Activated T-helper 1 cell treated with anti-CD3 and anti-CD28 coated beads, Interleukin-12 subunit alpha, Interleukin-12 subunit beta, Interleukin-2, Interleukin-4 antibody, amounts not matched to agents 30 ng/mL and 10 ng/mL and 1 ng/mL, durations not matched to agents 14 hours and 24 hours and 36 hours (primary cell): ENCODE measurements around the gene IGFLR1. TPM values are rescaled to one million over a fixed set of nuclear protein-coding genes. Genes with fewer than 3 reads are reported as not detected.

Experiments
- DNase-seq: peaks from one replicate; pipeline ENCODE4 v3.0.0; 2021; ENCODE audit warnings: low spot score
- H3K27ac Mint-ChIP-seq: one replicate; pipeline ENCODE4 v1.8.0; 2021; ENCODE audit warnings: mild to moderate bottlenecking, mixed read lengths
- H3K27me3 Mint-ChIP-seq: one replicate; pipeline ENCODE4 v1.8.0; 2022; ENCODE audit warnings: mild to moderate bottlenecking, moderate library complexity, mixed read lengths; ENCODE audit not compliant: insufficient read depth
- H3K36me3 Mint-ChIP-seq: one replicate; pipeline ENCODE4 v1.8.0; 2021; ENCODE audit warnings: low read depth, mixed read lengths
- H3K4me1 Mint-ChIP-seq: one replicate; pipeline ENCODE4 v1.8.0; 2021; ENCODE audit warnings: low read depth, mixed read lengths
- H3K4me3 Mint-ChIP-seq: one replicate; pipeline ENCODE4 v1.8.0; 2021; ENCODE audit warnings: mild to moderate bottlenecking, moderate library complexity, mixed read lengths
- H3K9me3 Mint-ChIP-seq: one replicate; pipeline ENCODE4 v1.8.0; 2021; ENCODE audit warnings: mixed read lengths
- intact Hi-C: fragments of 100-400 bp; cut with micrococcal nuclease; formaldehyde crosslinking; loops from one replicate; pipeline ENCODE4 v1.15.1; 2024
- total RNA-seq: library from RNA; stranded (reverse); gene quantifications from 2 replicates; pipeline ENCODE4 v1.2.3, GENCODE V29; 2022

Gene IGFLR1
- total RNA-seq, 1 donor from 2014 or later: 105 TPM

GRCh38 chr19:35783469-35784434, 41.5 kb upstream of the IGFLR1 start:
- Mint-ChIP-seq H3K9me3 (no peaks in the 10 kb centered on the region), H3K27ac (no peak overlapping the region), H3K36me3 (peaks cover 7% of the 10 kb centered on the region), H3K4me1 (no peaks in the 10 kb centered on the region), H3K4me3 (no peak overlapping the region), H3K27me3 (no peaks in the 10 kb centered on the region)
- no peak for DNase-seq
- intact Hi-C loops: no loop called here

GRCh38 chr19:35782589-35782988, 40.3 kb upstream of the IGFLR1 start:
- Mint-ChIP-seq H3K4me1 (peaks cover 4% of the 10 kb centered on the region), H3K27ac (no peak overlapping the region), H3K9me3 (no peaks in the 10 kb centered on the region), H3K27me3 (no peaks in the 10 kb centered on the region), H3K36me3 (peaks cover 9% of the 10 kb centered on the region), H3K4me3 (no peak overlapping the region)
- intact Hi-C loops: no loop called here
- DNase-seq: no peak

GRCh38 chr19:35781650-35782049, 39.4 kb upstream of the IGFLR1 start:
- intact Hi-C loops: no loop called here
- no peak for DNase-seq
- Mint-ChIP-seq H3K4me3 (no peak overlapping the region), H3K36me3 (peaks cover 9% of the 10 kb centered on the region), H3K9me3 (no peaks in the 10 kb centered on the region), H3K27me3 (no peaks in the 10 kb centered on the region), H3K4me1 (peaks cover 11% of the 10 kb centered on the region), H3K27ac (no peak overlapping the region)

- Mint-ChIP-seq H3K4me3 (no peak overlapping the region), H3K36me3 (peaks cover 7% of the 10 kb centered on the region), H3K9me3 (no peaks in the 10 kb centered on the region), H3K27me3 (no peaks in the 10 kb centered on the region), H3K4me1 (peaks cover 19% of the 10 kb centered on the region), H3K27ac (no peak overlapping the region)
- no peak for DNase-seq
- intact Hi-C loops: no loop called here
Observed at GRCh38 chr19:35780717-35781116, 38.5 kb upstream of the IGFLR1 start.

GRCh38 chr19:35780058-35780457, 37.8 kb upstream of the IGFLR1 start:
- intact Hi-C loops: no loop called here
- Mint-ChIP-seq H3K36me3 (peaks cover 7% of the 10 kb centered on the region), H3K27me3 (no peaks in the 10 kb centered on the region), H3K9me3 (no peaks in the 10 kb centered on the region), H3K4me3 (no peak overlapping the region), H3K27ac (no peak overlapping the region), H3K4me1 (peaks cover 19% of the 10 kb centered on the region)
- no peak for DNase-seq

GRCh38 chr19:35779033-35779432, 36.8 kb upstream of the IGFLR1 start:
- H3K27me3 Mint-ChIP-seq: no peaks in the 10 kb centered on the region
- H3K4me1 Mint-ChIP-seq: peaks cover 29% of the 10 kb centered on the region
- intact Hi-C loops: no loop called here
- no peak overlapping the region for H3K4me3 Mint-ChIP-seq
- DNase-seq: no peak
- peaks cover 7% of the 10 kb centered on the region for H3K36me3 Mint-ChIP-seq
- H3K9me3 Mint-ChIP-seq: no peaks in the 10 kb centered on the region
- H3K27ac Mint-ChIP-seq: no peak overlapping the region

GRCh38 chr19:35777961-35778360, 35.7 kb upstream of the IGFLR1 start:
- Mint-ChIP-seq H3K4me1 (peaks cover 29% of the 10 kb centered on the region), H3K27me3 (no peaks in the 10 kb centered on the region), H3K4me3 (peak overlapping the region; percentile 54), H3K27ac (no peak overlapping the region), H3K9me3 (no peaks in the 10 kb centered on the region), H3K36me3 (peaks cover 2% of the 10 kb centered on the region)
- intact Hi-C loops: no loop called here
- no peak for DNase-seq

- Mint-ChIP-seq H3K9me3 (no peaks in the 10 kb centered on the region), H3K4me1 (peaks cover 29% of the 10 kb centered on the region), H3K27me3 (no peaks in the 10 kb centered on the region), H3K36me3 (peaks cover 2% of the 10 kb centered on the region), H3K27ac (peak overlapping the region; percentile 8), H3K4me3 (peak overlapping the region; percentile 85)
- intact Hi-C loops: no loop called here
- no peak for DNase-seq
Observed at GRCh38 chr19:35777086-35777841, 35.0 kb upstream of the IGFLR1 start.

GRCh38 chr19:35776102-35776788, 34.0 kb upstream of the IGFLR1 start:
- H3K9me3 Mint-ChIP-seq: no peaks in the 10 kb centered on the region
- H3K36me3 Mint-ChIP-seq: peaks cover 2% of the 10 kb centered on the region
- intact Hi-C loops: no loop called here
- H3K27me3 Mint-ChIP-seq: no peaks in the 10 kb centered on the region
- peak overlapping the region; percentile 61 for H3K27ac Mint-ChIP-seq
- H3K4me1 Mint-ChIP-seq: peaks cover 29% of the 10 kb centered on the region
- DNase-seq: no peak
- H3K4me3 Mint-ChIP-seq: peak overlapping the region; percentile 85

- Mint-ChIP-seq H3K27ac (peak within 1 kb of the TSS; percentile 61), H3K36me3 (peaks cover 2% of the 10 kb centered on the region), H3K4me3 (peak within 1 kb of the TSS; percentile 85), H3K4me1 (peaks cover 29% of the 10 kb centered on the region), H3K27me3 (no peaks in the 10 kb centered on the region), H3K9me3 (no peaks in the 10 kb centered on the region)
- DNase-seq: peak; percentile 99
- intact Hi-C loops: loop anchor here (1.0 to 2.0 kb wide), 9 partner anchors 17 to 131 kb away; partner anchors contain the start of genes LIN37, PROSER3, PSENEN and U2AF1L4
Observed at GRCh38 chr19:35775298-35776101, 33.2 kb upstream of the IGFLR1 start, which contains the start of gene ARHGAP33. TSS of gene ARHGAP33 (plus strand) at chr19:35775564. CDS start at chr19:35775659, 95 bp downstream.

- Mint-ChIP-seq H3K27ac (peak overlapping the region; percentile 31), H3K4me1 (peaks cover 29% of the 10 kb centered on the region), H3K27me3 (no peaks in the 10 kb centered on the region), H3K9me3 (no peaks in the 10 kb centered on the region), H3K4me3 (peak overlapping the region; percentile 81), H3K36me3 (peaks cover 2% of the 10 kb centered on the region)
- DNase-seq: no peak
- intact Hi-C loops: loop anchor here (1.0 to 2.0 kb wide), 9 partner anchors 17 to 131 kb away; partner anchors contain the start of genes LIN37, PROSER3, PSENEN and U2AF1L4
Observed at GRCh38 chr19:35775046-35775297, 32.7 kb upstream of the IGFLR1 start.
